Kasumi-1 (cell line): Measurements from ENCODE around the gene SMC1A.
"Not testable (repeated sequence)": the region's sequence is repeated elsewhere in the genome, so short reads cannot be mapped to it uniquely, and the experiment has no call there.

Experiments used
- DNase-seq, 2 experiments: peaks; one replicate each; lab custom pipeline; 2025; lab: John Stamatoyannopoulos, UW

The SMC1A gene

DNA sequence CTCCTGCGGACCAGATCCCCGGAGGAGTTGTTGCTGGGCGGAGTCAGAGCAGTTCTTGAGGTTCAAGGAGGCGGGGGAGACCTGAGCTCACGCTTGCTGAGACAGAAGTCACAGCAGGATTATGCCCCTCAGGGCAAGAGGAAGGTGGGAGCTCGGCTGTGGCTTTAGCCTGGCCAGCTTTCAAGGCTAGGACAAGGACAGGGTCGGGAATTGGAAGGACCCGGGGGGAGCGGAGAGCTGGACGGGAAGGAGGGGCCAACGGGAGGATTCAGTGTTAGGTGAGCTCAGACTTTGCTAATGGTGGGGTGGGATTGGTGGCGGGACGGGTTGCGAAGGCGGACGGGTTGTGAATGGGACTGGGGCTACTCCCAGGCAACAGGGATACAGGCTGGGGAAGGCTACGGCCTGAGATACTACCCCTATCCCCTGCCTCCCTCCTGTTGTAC lies 430 bp upstream of the SMC1A start, which contains the start of gene RIBC1:
Gene RIBC1 (plus strand): TSS at position 13 of the 446 bp plus-strand sequence. CDS start 3,404 bp downstream, outside the sequence.
- no peak for DNase-seq

DNA sequence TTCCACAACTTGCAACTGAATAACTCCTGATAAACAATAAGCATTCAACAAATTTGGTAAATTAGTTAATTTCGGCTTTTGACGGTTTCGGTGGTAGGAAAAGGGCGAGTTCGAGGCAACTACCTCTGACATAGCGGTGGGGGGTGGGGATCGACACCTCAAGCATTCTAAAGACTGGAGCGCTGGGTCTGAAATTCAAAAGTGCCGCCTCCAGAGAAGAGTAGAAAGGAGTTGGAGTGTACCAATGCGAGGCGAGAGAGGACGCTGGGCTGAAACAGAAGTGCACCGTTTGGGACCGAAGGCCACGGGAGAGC lies 725 bp downstream of the SMC1A start:
- peak in 1 of 2 experiments; percentile 62 for DNase-seq

DNA sequence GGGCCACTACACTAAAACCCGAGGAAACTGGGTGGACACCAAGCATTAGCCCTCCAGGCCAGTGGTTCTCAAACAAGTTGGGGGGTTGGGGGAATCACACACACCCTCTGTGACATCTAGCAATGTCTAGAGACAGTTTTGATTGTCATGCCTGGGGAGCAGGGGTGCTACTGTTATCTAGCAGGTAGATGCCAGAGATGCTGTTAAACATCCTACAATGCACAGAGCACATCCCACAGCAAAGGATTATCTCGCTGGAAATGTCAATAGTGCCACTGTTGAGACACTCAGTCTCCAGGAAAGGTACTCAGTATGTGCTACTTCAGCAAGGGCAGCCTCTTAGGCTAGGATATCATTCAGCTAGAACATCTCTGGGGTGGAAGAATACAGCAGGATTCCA lies 1.3 kb downstream of the SMC1A start:
- DNase-seq = no peak

DNA sequence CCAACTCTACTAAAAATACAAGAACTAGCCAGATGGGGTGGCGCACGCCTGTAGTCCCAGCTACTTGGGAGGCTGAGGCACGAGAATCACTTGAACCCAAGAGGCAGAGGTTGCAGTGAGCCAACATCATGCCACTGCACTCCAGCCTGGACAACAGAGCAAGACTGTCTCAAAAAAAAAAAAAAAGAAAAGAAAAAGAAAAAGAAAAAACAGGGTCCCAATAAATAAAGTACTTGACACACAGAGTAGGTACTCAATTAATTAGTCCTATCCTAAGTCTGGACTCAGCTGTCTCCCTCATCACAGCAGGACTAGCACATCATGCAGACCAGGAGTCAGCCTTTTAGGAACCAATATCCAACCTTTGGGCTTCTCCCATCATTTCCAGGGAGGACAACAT lies 2.1 kb downstream of the SMC1A start:
- not testable (repeated sequence) for DNase-seq

DNA sequence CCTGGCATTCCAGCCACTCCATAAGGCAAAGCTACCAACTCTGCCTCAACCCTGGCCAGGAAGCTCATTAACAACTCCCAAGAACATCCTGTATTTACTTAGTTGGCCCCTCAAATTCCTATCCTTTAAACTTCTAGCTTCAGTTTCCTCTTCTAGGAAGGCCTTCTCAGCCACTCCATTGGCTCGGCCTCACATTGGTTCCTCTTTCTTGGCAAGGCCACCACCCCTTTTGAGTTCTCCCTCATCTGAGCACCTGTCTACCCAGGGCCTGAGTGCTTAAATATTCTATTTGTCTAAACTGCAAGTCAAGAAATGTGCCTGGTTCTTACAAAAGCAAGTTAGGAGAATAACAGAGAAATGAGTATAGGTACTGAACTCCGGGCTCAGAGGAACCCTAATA lies 10.0 kb downstream of the SMC1A start:
- DNase-seq = peak; percentile 17 to 44

DNA sequence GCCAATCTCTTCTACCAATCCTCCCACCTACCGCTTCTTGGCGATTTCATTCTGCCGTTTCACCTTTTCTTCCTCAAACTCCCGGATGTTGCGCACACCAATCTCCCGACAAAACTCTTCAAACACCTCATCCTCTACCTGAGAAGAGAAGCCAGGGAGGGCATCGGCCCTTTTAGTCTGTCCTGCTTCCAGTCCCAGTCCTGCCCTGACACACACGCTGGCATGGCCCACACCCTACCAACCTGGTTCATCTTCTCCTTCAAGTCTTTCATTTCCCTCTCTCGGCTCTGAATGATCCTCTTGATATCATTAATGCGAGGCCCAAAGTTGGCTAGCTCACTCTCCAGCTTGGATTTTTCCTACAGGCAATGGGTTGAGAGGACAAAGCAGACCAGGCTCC lies 18.9 kb downstream of the SMC1A start:
- DNase-seq = no peak

DNA sequence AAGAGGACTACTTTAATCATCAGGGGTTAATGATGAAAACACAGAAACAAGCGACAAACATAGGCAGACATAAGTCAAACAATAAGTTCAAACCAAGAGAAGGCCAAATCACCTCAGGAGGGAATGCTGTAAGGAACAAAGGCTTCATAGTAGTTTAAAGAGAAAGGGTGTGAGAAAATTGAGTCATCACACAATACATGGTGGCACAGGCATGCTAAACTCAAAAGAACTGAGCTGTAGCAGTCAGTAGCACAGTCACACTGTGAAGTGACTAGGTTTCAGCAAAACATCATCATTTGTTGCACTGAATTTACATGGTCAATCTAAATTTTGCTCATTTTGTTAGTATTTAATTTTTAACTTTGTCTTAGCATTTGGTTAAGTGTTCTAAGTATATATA lies 24.2 kb downstream of the SMC1A start:
- DNase-seq = no peak

DNA sequence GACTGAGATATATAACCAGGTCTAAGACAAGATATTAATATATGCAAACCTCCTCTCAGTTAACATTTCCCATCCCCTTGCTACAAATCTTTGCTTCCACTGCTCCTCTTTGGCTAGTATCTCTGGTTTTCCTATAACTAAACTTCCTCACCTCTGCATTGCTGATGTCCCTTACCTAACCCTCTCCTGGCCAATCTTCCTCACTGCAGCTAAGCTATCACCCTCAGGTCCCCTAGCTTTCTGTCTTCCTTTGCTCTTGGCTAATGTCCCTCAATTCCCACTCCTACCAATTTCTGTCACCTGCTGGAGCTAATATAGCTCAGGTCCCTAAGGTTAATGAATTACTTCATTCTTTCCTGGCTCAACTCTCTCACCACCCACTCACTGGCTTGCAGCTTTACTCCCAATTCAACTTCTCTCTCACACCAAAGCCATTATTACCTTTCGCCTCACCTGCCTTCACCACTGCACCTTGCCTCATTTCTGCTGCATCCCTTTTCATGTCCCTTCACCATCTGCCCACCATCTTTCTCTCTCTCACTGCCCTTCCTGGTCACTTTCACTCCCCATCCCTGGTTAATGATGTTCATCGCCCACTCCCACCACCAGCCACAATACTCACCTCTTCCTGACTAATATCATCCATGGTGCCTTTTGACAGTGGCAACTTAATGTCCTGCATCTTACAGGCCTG lies 26.7 kb downstream of the SMC1A start:
- peak in 1 of 2 experiments; percentile 7 for DNase-seq

DNA sequence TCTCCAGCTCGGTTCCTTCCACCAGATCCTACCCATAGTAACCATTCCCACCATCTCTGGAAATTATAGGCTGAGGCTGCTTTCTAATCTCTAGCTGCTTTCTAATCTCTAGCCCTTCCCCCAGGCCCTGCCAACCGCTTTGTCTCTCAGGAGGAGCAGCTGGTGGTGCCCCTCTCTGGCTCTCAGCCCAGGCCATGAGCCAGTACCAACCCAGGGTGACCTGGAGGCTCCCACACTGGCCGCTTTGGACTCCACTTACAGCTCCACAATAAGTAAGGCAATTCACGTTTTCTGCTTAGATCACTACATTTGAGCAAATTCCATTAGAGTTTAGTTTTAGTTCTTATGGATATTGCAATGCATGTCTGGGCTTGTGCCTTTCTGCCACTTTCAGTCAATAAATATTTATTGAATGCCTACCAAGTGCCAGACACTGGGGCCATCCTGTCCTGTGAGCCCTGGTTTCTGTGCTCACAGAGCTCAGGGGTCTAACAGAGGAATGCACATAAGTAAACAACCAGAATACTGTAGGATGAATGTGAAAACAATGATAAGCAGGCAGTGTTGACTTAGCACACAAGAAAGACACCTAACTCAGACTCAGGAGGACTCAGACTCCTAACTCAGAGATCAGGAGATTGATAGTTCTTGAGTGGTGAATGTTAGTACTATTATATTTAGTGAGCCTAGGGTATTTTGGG lies 38.9 kb downstream of the SMC1A start:
- no peak for DNase-seq

DNA sequence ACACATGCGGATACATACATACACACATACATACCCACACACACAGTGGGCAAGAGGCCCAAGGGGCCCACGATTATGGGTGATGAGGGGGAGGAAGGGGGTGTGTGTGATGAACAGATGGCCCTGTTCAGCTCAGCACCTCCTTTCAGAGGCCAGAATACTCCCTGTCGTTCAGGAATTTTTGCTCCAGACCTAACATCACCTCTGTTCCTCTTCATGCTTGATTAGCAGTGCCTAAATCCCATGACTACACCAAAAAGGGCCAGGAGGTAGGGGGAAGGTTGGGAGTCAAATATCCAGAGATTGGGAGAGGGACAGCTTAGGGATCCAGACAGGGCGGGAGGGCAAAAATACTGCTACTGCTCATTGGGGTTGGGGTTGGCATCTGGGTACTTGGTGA lies 42.7 kb downstream of the SMC1A start:
- no peak for DNase-seq

DNA sequence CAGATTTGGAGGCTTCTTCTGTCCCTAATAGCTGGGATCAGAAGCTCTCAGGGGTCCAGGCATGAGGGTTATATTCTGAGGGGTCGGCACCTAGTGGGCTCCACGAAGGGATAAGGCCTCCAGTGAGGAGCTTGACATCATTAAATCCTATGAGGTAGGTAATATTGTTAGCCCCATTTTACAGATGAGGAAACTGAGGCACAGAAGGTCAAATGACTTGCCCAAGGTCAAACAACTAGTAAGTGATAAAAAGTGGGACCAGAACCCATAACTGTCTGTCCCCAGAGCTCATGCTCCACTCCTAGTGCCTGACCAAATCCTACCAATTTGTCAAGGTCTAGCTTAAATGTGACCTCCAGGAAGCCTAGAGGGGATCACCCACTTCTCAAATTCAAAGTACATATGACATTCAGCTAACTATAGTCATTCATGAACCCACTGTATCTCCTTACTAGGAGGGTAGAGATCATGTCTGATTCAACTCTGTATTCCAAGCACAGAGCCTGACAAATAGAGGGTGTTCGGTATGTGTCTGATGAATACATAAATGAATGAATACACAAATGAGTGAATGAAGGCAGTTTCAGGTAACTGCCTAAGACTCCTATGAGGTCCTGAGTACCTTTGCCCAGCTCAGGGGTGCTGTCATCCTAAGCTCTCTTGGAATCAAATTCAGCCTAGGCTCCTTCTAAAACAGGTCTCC lies 43.3 kb downstream of the SMC1A start:
- DNase-seq = no peak

DNA sequence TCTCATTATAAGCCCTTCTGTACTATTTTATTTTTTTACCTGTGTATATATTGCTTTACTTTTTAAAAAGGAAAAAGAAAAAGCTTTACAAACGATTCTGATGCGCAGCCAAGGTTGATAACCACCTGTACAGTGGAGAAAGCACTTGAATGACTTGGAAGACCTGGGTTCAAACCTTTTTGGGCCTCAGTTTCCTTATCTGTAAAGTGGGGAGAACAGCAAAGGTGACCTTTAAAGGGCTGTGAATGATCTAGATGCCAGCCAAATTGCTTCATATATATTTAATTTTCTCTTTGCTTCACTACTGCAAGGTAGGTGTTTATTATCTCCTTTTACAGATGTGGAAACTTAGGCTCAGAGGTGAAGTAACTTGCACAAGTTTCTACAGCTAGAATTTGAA lies 45.0 kb downstream of the SMC1A start:
- no peak for DNase-seq

DNA sequence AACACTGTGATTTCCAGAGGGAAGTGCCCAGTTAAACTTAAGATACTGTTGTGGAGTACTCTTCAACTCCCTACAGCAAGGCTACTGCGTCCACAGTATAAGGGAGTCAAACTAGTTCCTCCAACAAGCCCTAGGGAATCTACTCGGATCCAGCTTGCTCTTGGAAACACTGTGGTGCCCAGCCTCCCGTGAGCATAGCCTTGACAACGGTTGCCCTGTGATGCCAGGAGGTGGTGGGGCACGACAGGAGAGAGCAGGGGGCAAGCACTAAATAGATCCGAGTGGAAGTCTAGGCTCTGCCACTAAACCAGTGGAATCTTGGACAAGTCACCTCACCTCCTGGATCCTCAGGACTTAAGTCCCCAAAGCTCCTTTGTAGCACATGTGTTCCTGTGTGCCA lies 45.6 kb downstream of the SMC1A start:
- no peak for DNase-seq

DNA sequence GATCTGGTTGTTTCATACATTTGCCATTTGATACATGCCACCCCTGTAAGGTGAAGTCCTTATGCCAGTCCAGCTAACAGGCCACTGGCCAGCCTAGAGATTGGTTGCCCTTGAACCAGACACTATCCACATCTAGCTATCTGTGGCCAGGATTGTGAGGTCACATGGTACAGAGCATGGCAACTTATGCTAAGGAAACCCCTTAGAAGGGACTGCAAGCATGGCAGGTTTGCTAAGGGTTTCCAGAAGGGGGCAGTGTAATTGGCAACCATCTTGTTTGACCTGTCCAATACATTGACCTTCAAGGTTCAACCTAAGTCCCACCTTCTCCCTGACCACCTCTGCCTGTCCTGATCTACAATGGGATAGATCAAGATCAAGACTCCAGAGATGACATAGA lies 47.5 kb downstream of the SMC1A start:
- no peak for DNase-seq

DNA sequence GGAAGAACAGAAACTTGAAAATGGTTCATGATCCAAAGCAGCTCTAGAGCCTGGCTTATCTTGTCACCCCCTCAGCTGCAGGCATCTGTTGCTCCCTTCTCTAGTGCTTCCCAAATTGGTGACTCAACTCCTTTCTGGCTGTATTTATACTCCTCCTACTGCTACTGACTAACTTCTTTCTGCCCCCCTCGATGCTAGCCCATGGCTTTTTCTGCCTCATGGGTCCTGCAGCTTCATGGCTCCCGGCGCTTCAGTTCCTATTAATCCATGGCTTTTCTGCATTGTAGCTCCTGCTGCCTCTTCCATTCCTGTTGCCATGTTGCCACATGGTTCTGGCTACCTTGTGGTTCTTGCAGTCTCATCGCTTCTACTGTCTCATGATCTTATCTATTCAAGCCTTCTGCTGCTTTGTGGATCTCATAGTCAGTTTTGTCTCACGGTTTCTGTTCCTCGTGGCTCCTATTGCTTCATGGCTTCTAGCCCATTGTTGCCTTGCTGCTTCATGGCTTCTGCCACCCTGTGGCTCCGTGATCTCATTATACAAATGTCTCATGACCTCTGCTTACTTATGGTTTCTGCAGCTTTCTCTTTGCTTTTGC lies 48.1 kb downstream of the SMC1A start:
- peak in 1 of 2 experiments; percentile 23 for DNase-seq

DNA sequence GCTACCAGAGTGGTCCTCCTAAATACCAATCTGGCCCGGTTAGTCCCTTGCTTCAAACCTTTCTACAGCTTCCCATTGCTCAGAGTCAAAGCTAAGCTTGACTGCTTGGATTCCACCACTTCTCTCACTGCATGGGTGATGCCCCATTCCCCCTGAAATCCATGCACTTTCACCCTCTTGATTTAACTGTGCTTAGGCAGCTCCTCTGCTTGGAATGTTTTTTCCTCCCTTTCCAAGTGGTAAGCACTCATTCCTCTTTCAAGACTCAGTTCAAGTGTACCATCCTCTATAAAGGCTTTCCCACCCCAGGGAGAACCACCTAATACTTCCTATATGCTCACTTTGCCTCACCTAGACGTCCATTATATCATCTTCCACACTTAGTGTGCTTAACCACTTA lies 49.1 kb downstream of the SMC1A start:
- DNase-seq = no peak

DNA sequence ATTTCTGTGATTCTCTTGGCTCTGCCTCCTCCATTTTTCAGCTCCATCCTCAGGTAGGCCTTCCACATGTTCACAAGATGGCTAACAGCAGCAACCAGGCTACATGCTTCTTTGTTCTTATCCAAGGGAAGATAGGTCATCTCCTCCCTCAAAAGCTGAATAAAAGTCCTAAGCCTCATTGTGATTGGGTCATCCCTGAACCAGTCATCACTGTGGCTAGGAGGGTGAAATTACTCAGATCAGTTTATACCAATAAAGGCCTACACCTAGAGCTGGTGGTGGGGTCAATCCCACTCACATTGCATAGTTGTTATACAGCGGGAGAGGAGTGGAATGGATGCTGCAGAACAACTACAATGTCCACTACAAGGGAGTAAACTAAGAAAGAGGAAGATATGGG lies 56.0 kb downstream of the SMC1A start:
- DNase-seq = not testable (repeated sequence)

DNA sequence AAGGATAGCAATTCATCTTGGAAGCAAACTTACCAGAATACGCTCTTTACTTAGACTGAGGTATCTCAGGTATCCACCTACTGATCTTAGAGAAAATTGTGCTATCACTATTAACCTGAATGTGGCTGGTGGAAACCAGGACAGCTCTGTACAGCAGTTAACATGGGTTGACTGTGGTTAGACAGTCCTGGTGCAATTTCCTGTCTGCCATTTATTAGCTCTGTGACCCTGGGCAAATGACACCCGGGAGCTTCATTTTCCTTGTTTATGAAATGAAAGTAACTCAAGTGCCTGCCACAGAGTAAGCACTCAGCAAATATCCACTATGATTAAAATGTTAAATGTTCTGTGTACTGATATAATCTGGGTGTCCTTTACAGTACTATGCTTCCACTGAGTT lies 60.0 kb downstream of the SMC1A start:
- DNase-seq = peak; percentile 40 to 51

DNA sequence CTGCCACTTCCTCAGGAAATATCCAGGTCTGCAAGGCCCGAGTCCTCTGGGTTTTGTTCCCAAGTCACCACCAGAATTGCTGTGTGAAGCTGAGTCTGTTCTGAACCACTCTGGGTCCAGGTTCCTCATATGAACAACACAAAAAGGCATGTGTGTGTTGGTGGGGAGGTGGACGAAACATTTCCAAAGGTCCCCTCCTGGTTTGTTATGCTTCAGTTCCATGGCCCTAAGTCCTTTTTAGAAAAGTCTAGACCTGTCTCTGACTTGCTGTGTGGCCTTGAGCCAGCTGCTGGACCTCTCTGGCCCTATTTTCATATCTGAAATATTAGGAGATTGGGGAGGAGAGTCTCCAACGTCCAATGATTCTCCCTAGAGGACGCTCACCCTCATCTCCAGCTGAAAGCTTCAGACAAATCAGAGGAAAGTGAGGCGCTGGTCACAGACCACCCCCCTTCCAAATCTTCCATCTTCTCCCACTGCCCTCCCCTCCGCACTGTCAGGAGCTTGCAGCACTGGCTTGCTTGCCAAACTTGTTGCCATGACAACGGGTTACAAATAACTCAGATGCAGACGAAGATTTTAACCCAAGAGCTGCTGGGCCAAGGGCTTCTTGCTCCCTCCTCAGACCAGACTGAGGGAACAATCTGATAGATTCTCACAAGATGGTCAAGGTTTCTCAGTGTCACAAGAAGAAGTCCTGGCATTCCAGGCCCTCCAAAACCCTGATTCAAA lies 64.5 kb downstream of the SMC1A start:
- DNase-seq = no peak

DNA sequence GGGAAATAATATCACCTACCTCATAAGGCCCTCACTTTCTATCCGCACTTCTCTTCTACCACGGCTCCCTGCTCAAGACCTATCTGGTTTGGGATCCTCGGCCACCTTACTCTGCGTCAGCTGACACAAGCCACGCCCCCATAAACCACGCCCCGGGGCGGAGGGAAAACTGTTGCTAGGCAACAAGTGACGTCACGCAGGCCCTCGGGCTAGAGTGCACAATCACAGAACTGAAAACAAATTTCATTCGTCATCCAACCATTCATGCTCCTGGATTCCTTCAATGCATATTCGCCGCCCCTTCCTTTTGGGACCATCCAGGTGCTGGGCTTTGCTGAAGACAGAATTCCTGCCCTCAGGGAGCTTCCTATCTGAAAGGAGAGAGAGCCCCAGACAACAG lies 66.3 kb downstream of the SMC1A start:
- no peak for DNase-seq

DNA sequence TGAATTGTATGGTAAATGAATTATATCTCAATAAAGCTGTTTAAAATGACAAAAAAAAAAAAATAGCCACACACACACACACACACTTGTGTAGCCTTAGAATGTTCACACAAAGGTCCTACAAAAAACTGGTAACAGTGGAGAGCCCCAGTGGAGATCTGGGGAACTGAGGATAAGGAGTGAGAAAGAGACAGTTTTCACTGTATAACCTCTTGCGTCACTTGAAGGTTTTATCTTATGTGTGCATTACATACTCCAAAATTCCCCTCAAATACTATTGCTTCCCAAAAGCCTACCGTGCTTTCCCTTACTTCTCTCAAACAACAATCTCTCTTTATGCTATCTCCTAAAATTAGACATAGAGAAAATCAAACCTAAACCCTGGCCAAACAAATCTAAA lies 67.8 kb downstream of the SMC1A start:
- no peak for DNase-seq

DNA sequence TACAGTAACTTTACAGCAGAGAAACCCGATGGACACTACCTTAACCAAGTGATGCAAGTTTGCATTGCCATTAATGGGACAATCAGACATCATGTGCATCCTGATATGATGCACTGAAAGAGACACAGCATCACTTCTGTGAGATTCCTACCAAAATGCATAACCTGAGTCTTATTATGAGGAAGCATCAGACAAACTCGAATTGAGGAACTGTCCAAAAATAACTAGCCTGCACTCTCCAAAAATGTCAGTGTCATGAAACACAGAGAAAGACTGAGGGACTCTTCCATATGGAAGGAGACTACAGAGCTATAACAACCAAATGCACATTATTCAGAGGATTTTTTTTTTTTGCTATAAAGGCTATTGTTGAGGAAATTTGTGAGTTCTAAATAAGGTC lies 74.5 kb downstream of the SMC1A start:
- DNase-seq = no peak
